ENCODE results near the gene SPHKAP. TPM values are rescaled to one million over a fixed set of nuclear protein-coding genes. Genes with fewer than 3 reads are reported as not detected.

SPHKAP gene
- total RNA-seq, 4 donors from 2014 or later, result 0.07 TPM; not detected in 3

- no peak for DNase-seq
These were observed 1.0 kb downstream of the SPHKAP start for GRCh38 chr2:228180181-228181097.

GRCh38 chr2:228167290-228167689 is 14.2 kb downstream of the SPHKAP start:
- DNase-seq, result no peak
- Histone ChIP-seq H3K27me3 (no peaks in the 10 kb centered on the region), H3K27ac (no peak overlapping the region), H3K9me3 (no peaks in the 10 kb centered on the region), H3K36me3 (no peaks in the 10 kb centered on the region), H3K4me1 (no peaks in the 10 kb centered on the region), H3K4me3 (no peak overlapping the region)
- intact Hi-C loops (cut with DNase I; ENCODE audit: low total_unique reads), result no loop called here
- TF ChIP-seq POLR2A (IDR thresholded peaks at IDR 0.05), result no peak
- TF ChIP-seq CTCF (IDR thresholded peaks at IDR 0.05), result no peak

More at GRCh38 chr2:228180181-228181097, 1.0 kb downstream of the SPHKAP start:
- H3K4me3 ChIP-seq, result no peak overlapping the region
- no peaks in the 10 kb centered on the region for H3K36me3 ChIP-seq
- intact Hi-C loops (cut with DNase I; ENCODE audit: low total_unique reads), result no loop called here
- no peak overlapping the region for H3K27ac ChIP-seq
- no peaks in the 10 kb centered on the region for H3K4me1 ChIP-seq
- no peaks in the 10 kb centered on the region for H3K9me3 ChIP-seq
- H3K27me3 ChIP-seq, result no peaks in the 10 kb centered on the region
- no peak for TF ChIP-seq POLR2A (IDR thresholded peaks at IDR 0.05)

- intact Hi-C loops (cut with DNase I; ENCODE audit: low total_unique reads), result no loop called here
- TF ChIP-seq POLR2A (IDR thresholded peaks at IDR 0.05) (no peak), CTCF (IDR thresholded peaks at IDR 0.05) (no peak)
- DNase-seq, result no peak
- Histone ChIP-seq H3K9me3 (no peaks in the 10 kb centered on the region), H3K27me3 (no peaks in the 10 kb centered on the region), H3K4me3 (no peak overlapping the region), H3K27ac (no peak overlapping the region), H3K4me1 (no peaks in the 10 kb centered on the region), H3K36me3 (no peaks in the 10 kb centered on the region)
These were observed 16.8 kb downstream of the SPHKAP start for GRCh38 chr2:228164718-228165117.

GRCh38 chr2:228157841-228158240 is 23.6 kb downstream of the SPHKAP start:
- intact Hi-C loops (cut with DNase I; ENCODE audit: low total_unique reads), result no loop called here
- no peaks in the 10 kb centered on the region for H3K27me3 ChIP-seq

GRCh38 chr2:228144961-228145360 is 36.5 kb downstream of the SPHKAP start:
- no peak overlapping the region for H3K27ac ChIP-seq
- no peaks in the 10 kb centered on the region for H3K36me3 ChIP-seq
- TF ChIP-seq POLR2A (IDR thresholded peaks at IDR 0.05) (no peak), CTCF (IDR thresholded peaks at IDR 0.05) (no peak)
- H3K9me3 ChIP-seq, result no peaks in the 10 kb centered on the region
- intact Hi-C loops (cut with DNase I; ENCODE audit: low total_unique reads), result no loop called here
- no peaks in the 10 kb centered on the region for H3K4me1 ChIP-seq
- no peaks in the 10 kb centered on the region for H3K27me3 ChIP-seq
- no peak overlapping the region for H3K4me3 ChIP-seq
- no peak for DNase-seq

More at GRCh38 chr2:228157841-228158240, 23.6 kb downstream of the SPHKAP start:
- DNase-seq, result no peak
- Histone ChIP-seq H3K4me1 (no peaks in the 10 kb centered on the region), H3K36me3 (no peaks in the 10 kb centered on the region), H3K27ac (no peak overlapping the region), H3K4me3 (no peak overlapping the region), H3K9me3 (no peaks in the 10 kb centered on the region)
- TF ChIP-seq CTCF (IDR thresholded peaks at IDR 0.05), result no peak
- no peak for TF ChIP-seq POLR2A (IDR thresholded peaks at IDR 0.05)
